IPS DF 6.9 (cell line): Measurements from ENCODE around the gene MND1.
"Not testable (repeated sequence)": the region's sequence is repeated elsewhere in the genome, so short reads cannot be mapped to it uniquely, and the experiment has no call there.

Experiments
- DNase-seq: peaks from one replicate; pipeline ENCODE4 v3.0.0-alpha.2; 2013; ENCODE audit warnings: low read depth, low spot score
- H3K27ac ChIP-seq: one replicate; pipeline ENCODE4 v1.5.1; 2013; ENCODE audit warnings: low read length, control low read depth
- H3K27me3 ChIP-seq: 2 replicates; pipeline ENCODE4 v1.6.1; 2013; ENCODE audit warnings: mild to moderate bottlenecking, low read length; ENCODE audit not compliant: control insufficient read depth, insufficient read depth
- H3K36me3 ChIP-seq: 2 replicates; pipeline ENCODE4 v1.6.1; 2013; ENCODE audit warnings: low read length; ENCODE audit not compliant: control insufficient read depth, insufficient read depth
- H3K4me1 ChIP-seq: 2 replicates; pipeline ENCODE4 v1.6.1; 2013; ENCODE audit warnings: low read length; ENCODE audit not compliant: control insufficient read depth, insufficient read depth
- H3K4me3 ChIP-seq: 2 replicates; pipeline ENCODE4 v1.5.1; 2013; ENCODE audit warnings: mild to moderate bottlenecking, low read length
- H3K9me3 ChIP-seq: 2 replicates; pipeline ENCODE4 v1.6.1; 2013; ENCODE audit warnings: low read length, inconsistent platforms; ENCODE audit not compliant: control insufficient read depth, insufficient read depth
- WGBS: extraction: QIAGEN DNeasy Blood & Tissue Kit; methylation state at CpG from one replicate; pipeline ENCODE4 v1.1.7; 2013; ENCODE audit warnings: mixed read lengths, missing lambda C conversion rate; ENCODE audit not compliant: insufficient read length, insufficient coverage; 5-methylcytosine and 5-hydroxymethylcytosine counted together

MND1 gene

DNA sequence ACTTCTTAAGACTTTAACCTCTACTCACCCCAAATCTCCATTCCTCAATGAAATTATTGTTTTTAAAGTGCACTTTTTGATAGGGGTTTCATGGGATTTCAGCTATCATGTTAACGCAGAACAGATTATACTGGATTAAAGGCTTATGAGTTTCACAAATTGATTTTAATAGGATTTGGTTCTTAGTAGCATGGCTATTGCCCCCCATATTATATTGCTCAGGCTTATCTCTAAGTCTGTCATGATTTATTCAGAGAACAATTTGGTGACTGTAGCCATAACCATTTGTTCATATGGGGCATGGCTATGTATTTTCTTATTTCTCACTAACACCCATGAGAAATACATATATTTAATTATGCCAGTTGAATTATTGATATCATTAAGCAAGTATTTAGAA lies 57.0 kb downstream of the MND1 start:
- WGBS = no CpG with 5 or more reads among the region's 1 CpG

DNA sequence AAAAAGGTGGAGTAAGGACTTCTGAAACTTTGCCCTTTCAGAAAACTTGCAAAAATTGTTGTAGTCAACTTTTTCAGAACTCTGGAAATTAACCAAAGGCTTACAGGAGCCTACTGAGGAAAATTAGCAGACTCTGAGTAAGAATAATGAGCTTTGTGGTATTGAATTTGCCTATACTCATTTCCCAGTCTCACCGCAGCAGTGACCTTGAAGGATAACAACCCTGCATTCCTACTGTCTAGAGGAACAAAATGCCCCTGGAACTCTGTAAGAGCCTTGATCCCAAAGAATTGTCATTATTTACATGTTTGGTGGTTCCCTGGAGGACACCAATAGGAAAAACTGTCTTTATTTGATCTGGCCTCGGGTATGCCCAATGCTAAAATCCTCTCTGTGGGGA lies 57.9 kb downstream of the MND1 start:
- Histone ChIP-seq H3K4me1 (no peaks in the 10 kb centered on the region), H3K4me3 (no peak overlapping the region), H3K27ac (no peak overlapping the region), H3K27me3 (no peaks in the 10 kb centered on the region), H3K36me3 (no peaks in the 10 kb centered on the region), H3K9me3 (no peaks in the 10 kb centered on the region)
- DNase-seq = no peak
- WGBS = no CpG with 5 or more reads among the region's 2 CpGs

More for the DNA sequence above, 57.0 kb downstream of the MND1 start:
- Histone ChIP-seq H3K4me1 (no peaks in the 10 kb centered on the region), H3K27me3 (no peaks in the 10 kb centered on the region), H3K36me3 (no peaks in the 10 kb centered on the region), H3K4me3 (no peak overlapping the region), H3K27ac (no peak overlapping the region), H3K9me3 (no peaks in the 10 kb centered on the region)
- DNase-seq = no peak

DNA sequence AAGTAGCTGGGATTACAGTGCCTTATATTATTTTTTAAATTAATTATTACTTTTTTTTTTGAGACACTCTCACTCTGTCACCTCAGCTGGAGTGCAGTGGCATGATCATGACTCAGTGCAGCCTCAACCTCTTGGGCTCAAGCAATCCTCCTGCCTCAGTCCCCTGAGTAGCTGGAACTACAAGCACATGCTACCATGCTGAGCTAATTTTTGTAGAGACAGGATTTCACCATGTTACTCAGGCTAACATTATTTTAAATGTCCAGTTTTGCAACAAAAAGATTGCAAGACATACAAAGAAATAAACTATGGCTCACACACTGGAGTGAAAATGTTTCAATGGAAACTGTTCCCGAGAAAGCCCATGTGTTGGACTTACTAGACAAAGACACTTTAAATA lies 59.2 kb downstream of the MND1 start:
- H3K4me1 ChIP-seq = no peaks in the 10 kb centered on the region
- H3K27me3 ChIP-seq = no peaks in the 10 kb centered on the region
- no peaks in the 10 kb centered on the region for H3K36me3 ChIP-seq
- WGBS = no CpG with 5 or more reads among the region's 1 CpG
- H3K4me3 ChIP-seq = no peak overlapping the region
- DNase-seq = no peak
- H3K27ac ChIP-seq = no peak overlapping the region
- H3K9me3 ChIP-seq = no peaks in the 10 kb centered on the region

DNA sequence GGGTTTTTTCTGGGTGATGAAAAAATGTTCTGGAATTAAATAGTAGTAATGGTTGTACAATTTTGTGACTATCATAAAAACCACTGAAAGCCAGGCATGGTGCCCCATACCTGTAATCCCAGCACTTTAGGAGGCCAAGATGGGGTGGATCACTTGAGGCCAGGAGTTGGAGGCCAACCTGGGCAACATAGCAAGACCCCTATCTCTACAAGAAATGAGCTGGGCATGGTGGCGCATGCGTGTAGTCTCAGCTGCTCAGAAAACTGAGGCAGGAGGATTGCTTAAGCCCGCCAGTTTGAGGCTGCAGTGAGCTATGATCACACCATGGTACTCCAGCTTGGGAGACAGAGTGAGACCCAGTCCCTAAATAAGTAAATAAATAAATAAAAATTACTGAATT lies 63.4 kb downstream of the MND1 start:
- Histone ChIP-seq H3K4me3 (no peak overlapping the region), H3K9me3 (no peaks in the 10 kb centered on the region), H3K36me3 (no peaks in the 10 kb centered on the region), H3K27ac (no peak overlapping the region), H3K27me3 (no peaks in the 10 kb centered on the region), H3K4me1 (no peaks in the 10 kb centered on the region)
- DNase-seq = no peak
- WGBS = no CpG with 5 or more reads among the region's 3 CpGs

DNA sequence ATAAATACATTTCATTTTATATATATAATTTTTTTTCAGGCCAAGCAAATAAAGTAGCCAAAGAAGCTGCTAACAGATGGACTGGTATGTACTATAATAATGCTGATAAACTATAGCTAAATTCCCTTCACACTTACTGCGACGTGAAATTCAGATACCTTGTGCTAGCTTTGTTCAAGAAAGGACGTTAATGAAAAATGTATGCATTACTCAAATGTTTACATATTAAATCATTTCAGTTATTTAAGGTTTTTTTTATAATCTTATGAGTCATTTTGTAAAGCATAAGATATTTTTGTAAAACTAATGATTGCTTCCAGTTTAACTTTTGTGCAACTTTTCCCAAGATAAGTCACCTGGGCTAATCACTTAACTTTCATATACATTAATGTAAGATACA lies 64.4 kb downstream of the MND1 start:
- DNase-seq = no peak
- no peaks in the 10 kb centered on the region for H3K36me3 ChIP-seq
- H3K27ac ChIP-seq = no peak overlapping the region

DNA sequence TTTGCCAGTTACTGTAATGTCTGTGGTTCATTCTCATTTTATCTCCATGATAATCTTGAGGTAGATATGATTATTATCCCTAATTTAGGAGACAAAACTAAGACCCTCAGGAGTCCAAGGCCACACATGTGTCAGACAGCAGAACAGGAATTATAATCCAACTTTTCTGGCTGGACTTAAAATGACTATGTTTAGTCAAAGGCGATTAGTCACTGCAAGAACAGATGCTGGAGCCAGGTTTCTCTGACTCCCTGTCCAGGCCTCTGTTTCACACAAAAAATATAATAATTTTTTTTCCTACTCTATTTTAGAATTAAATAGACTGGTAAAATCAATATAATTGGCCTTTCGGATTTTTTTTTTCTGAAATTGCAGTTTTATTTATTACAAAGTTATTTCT lies 64.9 kb downstream of the MND1 start:
- Histone ChIP-seq H3K36me3 (no peaks in the 10 kb centered on the region), H3K4me3 (no peak overlapping the region), H3K27ac (no peak overlapping the region), H3K27me3 (no peaks in the 10 kb centered on the region), H3K4me1 (no peaks in the 10 kb centered on the region), H3K9me3 (no peaks in the 10 kb centered on the region)
- DNase-seq = no peak
- no CpG with 5 or more reads among the region's 2 CpGs for WGBS

More for the DNA sequence above, 64.4 kb downstream of the MND1 start:
- no peak overlapping the region for H3K4me3 ChIP-seq
- no peaks in the 10 kb centered on the region for H3K9me3 ChIP-seq
- no CpG with 5 or more reads among the region's 3 CpGs for WGBS
- H3K4me1 ChIP-seq = no peaks in the 10 kb centered on the region
- H3K27me3 ChIP-seq = no peaks in the 10 kb centered on the region

DNA sequence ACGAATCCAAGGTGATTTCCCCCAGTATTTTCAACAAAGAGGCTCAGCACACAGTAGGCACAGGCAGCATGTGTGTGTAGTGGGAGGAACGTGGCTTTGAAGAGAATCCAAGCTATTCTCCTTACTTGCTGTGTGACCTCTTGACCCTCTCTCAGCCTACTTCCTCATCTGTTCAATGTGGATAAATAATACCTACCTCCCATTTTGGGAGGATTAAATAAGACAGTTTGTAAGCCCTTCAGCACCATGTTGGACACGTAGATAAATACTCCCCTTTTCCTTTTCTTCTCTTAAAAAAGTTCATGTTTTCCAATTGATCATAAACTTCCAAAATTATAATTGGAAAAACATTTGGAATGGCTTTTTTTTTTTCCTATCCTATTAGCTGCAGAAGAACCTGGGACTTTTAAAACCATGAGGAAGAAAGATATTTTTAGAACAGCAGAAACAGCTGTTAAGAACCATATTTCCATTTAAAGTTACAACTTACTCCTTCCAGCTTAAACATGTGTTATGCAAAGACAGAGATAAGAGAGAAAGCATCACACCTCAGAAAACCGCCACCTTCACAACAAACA lies 65.5 kb downstream of the MND1 start:
- H3K4me1 ChIP-seq = no peaks in the 10 kb centered on the region
- WGBS = no CpG with 5 or more reads among the region's 4 CpGs
- no peak overlapping the region for H3K4me3 ChIP-seq
- DNase-seq = no peak
- no peaks in the 10 kb centered on the region for H3K27me3 ChIP-seq
- no peak overlapping the region for H3K27ac ChIP-seq
- H3K36me3 ChIP-seq = no peaks in the 10 kb centered on the region
- no peaks in the 10 kb centered on the region for H3K9me3 ChIP-seq

DNA sequence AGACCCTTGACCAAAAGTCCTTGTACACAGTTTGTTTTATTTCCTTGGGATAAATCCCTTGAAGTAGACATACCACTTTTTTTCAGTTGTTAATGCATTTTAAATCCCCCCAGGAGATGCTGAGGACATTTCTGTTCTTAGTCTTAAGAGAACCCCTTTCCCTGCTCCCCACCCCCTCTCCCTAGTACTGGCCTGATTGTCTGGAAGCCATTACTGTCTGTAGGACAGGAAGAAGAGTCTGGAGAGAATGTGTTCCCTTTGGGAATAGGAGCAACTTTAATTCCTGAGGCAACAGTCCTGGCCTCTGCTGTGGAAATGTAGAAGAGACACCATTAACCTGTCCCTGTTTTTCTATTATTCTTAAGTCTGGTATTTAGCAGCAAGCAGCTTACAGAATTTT lies 69.4 kb downstream of the MND1 start:
- no peak for DNase-seq
- no peaks in the 10 kb centered on the region for H3K36me3 ChIP-seq
- H3K4me3 ChIP-seq = no peak overlapping the region
- H3K9me3 ChIP-seq = no peaks in the 10 kb centered on the region
- no peaks in the 10 kb centered on the region for H3K4me1 ChIP-seq
- no peak overlapping the region for H3K27ac ChIP-seq
- H3K27me3 ChIP-seq = no peaks in the 10 kb centered on the region

DNA sequence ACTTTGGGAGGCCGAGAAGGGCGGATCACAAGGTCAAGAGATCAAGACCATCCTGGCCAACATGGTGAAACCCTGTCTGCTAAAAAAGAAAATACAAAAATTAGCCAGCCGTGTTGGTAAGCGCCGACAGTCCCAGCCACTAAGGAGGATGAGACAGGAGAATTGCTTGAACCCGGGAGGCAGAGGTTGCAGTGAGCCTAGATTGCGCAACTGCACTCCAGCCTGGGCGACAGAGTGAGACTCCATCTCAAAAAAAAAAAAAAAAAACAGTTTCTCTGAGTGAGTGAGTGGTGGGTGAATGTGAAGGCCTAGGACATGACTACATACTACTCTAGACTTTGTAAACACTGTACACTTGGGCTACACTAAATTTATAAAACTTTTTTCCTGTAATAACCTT lies 72.0 kb downstream of the MND1 start:
- not testable (repeated sequence) for H3K4me3 ChIP-seq, DNase-seq, H3K27me3 ChIP-seq, H3K27ac ChIP-seq, H3K4me1 ChIP-seq, H3K36me3 ChIP-seq, H3K9me3 ChIP-seq
- WGBS = no CpG with 5 or more reads among the region's 8 CpGs

DNA sequence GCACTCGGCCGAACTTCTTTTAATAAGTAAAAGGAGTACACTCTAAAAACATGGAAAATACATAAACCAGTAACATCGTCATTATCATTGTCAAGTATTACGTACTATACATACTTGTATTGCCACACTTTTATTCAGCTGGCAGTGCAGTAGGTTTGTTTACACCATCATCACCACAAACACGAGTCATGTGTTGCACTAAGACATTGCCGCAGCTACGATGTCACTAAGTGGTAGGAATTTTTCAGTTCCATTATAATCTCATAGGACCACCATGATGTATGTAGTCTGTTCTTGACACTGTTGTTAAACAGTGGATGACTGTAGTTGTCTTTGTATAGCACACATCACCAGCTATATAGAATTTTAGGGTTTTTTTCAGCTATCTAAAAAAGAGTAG lies 73.6 kb downstream of the MND1 start:
- no CpG with 5 or more reads among the region's 7 CpGs for WGBS
- Histone ChIP-seq H3K27me3 (no peaks in the 10 kb centered on the region), H3K9me3 (no peaks in the 10 kb centered on the region), H3K36me3 (no peaks in the 10 kb centered on the region), H3K4me1 (no peaks in the 10 kb centered on the region), H3K4me3 (no peak overlapping the region), H3K27ac (no peak overlapping the region)
- no peak for DNase-seq

DNA sequence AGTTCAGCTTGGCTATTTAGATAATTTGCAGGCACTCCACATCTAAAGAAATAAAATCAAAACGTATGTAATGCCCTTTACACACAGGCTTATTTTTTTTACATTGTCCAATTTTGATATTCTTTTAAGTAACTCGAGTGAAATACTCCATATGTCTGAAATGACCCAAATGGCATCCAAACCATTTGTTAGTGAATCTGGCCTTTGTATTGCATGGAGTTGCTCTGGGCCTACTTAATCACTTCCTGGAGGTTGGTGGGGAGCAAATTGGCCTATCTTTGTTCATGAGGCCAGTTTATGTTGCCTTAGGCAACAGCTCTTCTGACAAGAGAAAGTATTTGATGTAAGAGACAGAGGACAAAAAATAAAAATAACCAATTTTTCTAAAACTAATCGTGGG lies 74.1 kb downstream of the MND1 start:
- WGBS = no CpG with 5 or more reads among the region's 3 CpGs
- no peak overlapping the region for H3K4me3 ChIP-seq
- no peaks in the 10 kb centered on the region for H3K4me1 ChIP-seq
- no peaks in the 10 kb centered on the region for H3K36me3 ChIP-seq
- H3K27me3 ChIP-seq = no peaks in the 10 kb centered on the region
- no peak for DNase-seq
- H3K9me3 ChIP-seq = no peaks in the 10 kb centered on the region
- H3K27ac ChIP-seq = no peak overlapping the region
